GM12878 (cell line): Measurements from ENCODE around the gene SYNPR. TPM values are rescaled to one million over a fixed set of nuclear protein-coding genes. Genes with fewer than 3 reads are reported as not detected.

Experiments
- BACH1 ChIP-seq: fragments of 450-650 bp; IDR thresholded peaks from 2 replicates; pipeline ENCODE4 v1.6.1; 2017; ENCODE audit warnings: mild to moderate bottlenecking, borderline replicate concordance
- IRF4 ChIP-seq: IDR thresholded peaks from 2 replicates; pipeline ENCODE4 v1.6.1; 2011; ENCODE audit warnings: low read depth, low read length
- LARP7 ChIP-seq: fragments of 450-650 bp; IDR thresholded peaks from 2 replicates; pipeline ENCODE4 v1.6.1; 2017; ENCODE audit warnings: mild to moderate bottlenecking
- POLR2A ChIP-seq: IDR thresholded peaks from 2 replicates; pipeline ENCODE4 v1.6.1; 2011; ENCODE audit warnings: low read depth, mild to moderate bottlenecking, low read length
- TCF12 ChIP-seq: IDR thresholded peaks from 2 replicates; pipeline ENCODE4 v1.6.1; 2011; ENCODE audit warnings: low read depth, mild to moderate bottlenecking, low read length
- polyA plus RNA-seq, 11 experiments: library from polyadenylated mRNA; depleted of rRNA in 4 of 11; unstranded in 6 of 11; stranded (reverse) in 5 of 11; fragments of >200 nt; fragmentation: Nextera tagmentation in 4 of 11; fragmentation: Illumina TruSeq in 1 of 11; extraction: Ambion mirVana in 4 of 11; extraction: Trizol in 1 of 11; gene quantifications; 1 replicate in 1 of 11; 2 replicates in 10 of 11; pipeline versions ENCODE4 v1.2.1 to v1.2.3, GENCODE V29; 2011 to 2016; ENCODE audit warnings: inconsistent platforms in 2 of 11, missing spikeins in 2 of 11, low read depth in 1 of 11
- total RNA-seq, 4 experiments: library from RNA; depleted of rRNA in 3 of 4; stranded (reverse); fragments of >200 nt in 3 of 4; fragmentation: Illumina TruSeq in 1 of 4; extraction: Trizol in 1 of 4; gene quantifications; 2 replicates each; pipeline versions ENCODE4 v1.2.1 to v1.2.3, GENCODE V29; 2013 to 2021
- TF ChIP-seq, protein P1 (sequence below): fragments of 150-350 bp; IDR thresholded peaks from 2 replicates; pipeline ENCODE4 v1.6.1; 2016; ENCODE audit warnings: low read depth, low read length
- TF ChIP-seq, protein P2 (sequence below): IDR thresholded peaks from 2 replicates; pipeline ENCODE4 v1.6.1; 2012; ENCODE audit warnings: improper control_type of control experiment, low read depth, low read length; ENCODE audit not compliant: insufficient replicate concordance
- TF ChIP-seq, protein P3 (sequence below): IDR thresholded peaks from 2 replicates; pipeline ENCODE4 v1.6.1; 2011; ENCODE audit warnings: low read depth, mild to moderate bottlenecking, low read length, moderate library complexity, borderline replicate concordance; ENCODE audit errors: extremely low read depth
- TF ChIP-seq, protein P4 (sequence below): fragments of 450-650 bp; IDR thresholded peaks from 2 replicates; pipeline ENCODE4 v1.6.1; 2018; ENCODE audit warnings: mild to moderate bottlenecking, low read depth, moderate library complexity; ENCODE audit not compliant: partially characterized antibody

The SYNPR gene
- total and polyA plus RNA-seq, 10 of the 15 experiments (the other 5 are each of a cell fraction or from before 2014, with no cell fraction given): not detected

DNA sequence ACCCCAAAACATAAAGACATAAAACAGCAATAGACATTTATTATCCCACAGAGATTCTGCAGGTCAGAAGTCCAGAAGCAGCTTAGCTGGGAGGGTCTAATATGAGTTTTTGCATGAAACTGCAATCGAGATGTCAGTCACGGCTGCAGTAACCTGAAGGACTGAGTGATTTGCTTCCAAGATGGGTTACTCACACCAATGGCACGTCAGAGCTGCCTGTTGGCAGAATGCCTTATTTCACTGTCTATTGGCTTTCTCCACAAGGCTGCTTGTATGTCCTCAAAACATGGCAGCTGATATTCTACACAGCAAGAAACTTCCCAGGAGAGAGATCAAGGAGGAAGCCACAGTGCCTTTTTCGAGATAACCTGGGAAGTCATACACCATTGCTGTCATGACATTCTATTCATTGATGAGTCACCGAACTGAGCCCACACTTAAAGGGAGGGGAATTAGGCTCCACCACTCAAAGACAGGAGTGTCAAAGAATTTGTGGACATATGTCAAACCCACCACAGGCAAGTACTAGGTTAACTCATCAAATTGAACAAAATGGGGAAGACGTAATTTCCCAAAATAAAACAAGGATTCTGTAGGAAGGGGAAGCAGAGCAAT lies 122.2 kb downstream of the SYNPR start (continued):
- TF ChIP-seq, protein P1, sequence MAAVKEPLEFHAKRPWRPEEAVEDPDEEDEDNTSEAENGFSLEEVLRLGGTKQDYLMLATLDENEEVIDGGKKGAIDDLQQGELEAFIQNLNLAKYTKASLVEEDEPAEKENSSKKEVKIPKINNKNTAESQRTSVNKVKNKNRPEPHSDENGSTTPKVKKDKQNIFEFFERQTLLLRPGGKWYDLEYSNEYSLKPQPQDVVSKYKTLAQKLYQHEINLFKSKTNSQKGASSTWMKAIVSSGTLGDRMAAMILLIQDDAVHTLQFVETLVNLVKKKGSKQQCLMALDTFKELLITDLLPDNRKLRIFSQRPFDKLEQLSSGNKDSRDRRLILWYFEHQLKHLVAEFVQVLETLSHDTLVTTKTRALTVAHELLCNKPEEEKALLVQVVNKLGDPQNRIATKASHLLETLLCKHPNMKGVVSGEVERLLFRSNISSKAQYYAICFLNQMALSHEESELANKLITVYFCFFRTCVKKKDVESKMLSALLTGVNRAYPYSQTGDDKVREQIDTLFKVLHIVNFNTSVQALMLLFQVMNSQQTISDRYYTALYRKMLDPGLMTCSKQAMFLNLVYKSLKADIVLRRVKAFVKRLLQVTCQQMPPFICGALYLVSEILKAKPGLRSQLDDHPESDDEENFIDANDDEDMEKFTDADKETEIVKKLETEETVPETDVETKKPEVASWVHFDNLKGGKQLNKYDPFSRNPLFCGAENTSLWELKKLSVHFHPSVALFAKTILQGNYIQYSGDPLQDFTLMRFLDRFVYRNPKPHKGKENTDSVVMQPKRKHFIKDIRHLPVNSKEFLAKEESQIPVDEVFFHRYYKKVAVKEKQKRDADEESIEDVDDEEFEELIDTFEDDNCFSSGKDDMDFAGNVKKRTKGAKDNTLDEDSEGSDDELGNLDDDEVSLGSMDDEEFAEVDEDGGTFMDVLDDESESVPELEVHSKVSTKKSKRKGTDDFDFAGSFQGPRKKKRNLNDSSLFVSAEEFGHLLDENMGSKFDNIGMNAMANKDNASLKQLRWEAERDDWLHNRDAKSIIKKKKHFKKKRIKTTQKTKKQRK: no peak
- TF ChIP-seq LARP7 (no peak), BACH1 (no peak), TCF12 (no peak), POLR2A (no peak), IRF4 (no peak)
- TF ChIP-seq, protein P2, sequence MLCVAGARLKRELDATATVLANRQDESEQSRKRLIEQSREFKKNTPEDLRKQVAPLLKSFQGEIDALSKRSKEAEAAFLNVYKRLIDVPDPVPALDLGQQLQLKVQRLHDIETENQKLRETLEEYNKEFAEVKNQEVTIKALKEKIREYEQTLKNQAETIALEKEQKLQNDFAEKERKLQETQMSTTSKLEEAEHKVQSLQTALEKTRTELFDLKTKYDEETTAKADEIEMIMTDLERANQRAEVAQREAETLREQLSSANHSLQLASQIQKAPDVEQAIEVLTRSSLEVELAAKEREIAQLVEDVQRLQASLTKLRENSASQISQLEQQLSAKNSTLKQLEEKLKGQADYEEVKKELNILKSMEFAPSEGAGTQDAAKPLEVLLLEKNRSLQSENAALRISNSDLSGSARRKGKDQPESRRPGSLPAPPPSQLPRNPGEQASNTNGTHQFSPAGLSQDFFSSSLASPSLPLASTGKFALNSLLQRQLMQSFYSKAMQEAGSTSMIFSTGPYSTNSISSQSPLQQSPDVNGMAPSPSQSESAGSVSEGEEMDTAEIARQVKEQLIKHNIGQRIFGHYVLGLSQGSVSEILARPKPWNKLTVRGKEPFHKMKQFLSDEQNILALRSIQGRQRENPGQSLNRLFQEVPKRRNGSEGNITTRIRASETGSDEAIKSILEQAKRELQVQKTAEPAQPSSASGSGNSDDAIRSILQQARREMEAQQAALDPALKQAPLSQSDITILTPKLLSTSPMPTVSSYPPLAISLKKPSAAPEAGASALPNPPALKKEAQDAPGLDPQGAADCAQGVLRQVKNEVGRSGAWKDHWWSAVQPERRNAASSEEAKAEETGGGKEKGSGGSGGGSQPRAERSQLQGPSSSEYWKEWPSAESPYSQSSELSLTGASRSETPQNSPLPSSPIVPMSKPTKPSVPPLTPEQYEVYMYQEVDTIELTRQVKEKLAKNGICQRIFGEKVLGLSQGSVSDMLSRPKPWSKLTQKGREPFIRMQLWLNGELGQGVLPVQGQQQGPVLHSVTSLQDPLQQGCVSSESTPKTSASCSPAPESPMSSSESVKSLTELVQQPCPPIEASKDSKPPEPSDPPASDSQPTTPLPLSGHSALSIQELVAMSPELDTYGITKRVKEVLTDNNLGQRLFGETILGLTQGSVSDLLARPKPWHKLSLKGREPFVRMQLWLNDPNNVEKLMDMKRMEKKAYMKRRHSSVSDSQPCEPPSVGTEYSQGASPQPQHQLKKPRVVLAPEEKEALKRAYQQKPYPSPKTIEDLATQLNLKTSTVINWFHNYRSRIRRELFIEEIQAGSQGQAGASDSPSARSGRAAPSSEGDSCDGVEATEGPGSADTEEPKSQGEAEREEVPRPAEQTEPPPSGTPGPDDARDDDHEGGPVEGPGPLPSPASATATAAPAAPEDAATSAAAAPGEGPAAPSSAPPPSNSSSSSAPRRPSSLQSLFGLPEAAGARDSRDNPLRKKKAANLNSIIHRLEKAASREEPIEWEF: no peak
- TF ChIP-seq, protein P3, sequence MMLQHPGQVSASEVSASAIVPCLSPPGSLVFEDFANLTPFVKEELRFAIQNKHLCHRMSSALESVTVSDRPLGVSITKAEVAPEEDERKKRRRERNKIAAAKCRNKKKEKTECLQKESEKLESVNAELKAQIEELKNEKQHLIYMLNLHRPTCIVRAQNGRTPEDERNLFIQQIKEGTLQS: no peak
- TF ChIP-seq, protein P4, sequence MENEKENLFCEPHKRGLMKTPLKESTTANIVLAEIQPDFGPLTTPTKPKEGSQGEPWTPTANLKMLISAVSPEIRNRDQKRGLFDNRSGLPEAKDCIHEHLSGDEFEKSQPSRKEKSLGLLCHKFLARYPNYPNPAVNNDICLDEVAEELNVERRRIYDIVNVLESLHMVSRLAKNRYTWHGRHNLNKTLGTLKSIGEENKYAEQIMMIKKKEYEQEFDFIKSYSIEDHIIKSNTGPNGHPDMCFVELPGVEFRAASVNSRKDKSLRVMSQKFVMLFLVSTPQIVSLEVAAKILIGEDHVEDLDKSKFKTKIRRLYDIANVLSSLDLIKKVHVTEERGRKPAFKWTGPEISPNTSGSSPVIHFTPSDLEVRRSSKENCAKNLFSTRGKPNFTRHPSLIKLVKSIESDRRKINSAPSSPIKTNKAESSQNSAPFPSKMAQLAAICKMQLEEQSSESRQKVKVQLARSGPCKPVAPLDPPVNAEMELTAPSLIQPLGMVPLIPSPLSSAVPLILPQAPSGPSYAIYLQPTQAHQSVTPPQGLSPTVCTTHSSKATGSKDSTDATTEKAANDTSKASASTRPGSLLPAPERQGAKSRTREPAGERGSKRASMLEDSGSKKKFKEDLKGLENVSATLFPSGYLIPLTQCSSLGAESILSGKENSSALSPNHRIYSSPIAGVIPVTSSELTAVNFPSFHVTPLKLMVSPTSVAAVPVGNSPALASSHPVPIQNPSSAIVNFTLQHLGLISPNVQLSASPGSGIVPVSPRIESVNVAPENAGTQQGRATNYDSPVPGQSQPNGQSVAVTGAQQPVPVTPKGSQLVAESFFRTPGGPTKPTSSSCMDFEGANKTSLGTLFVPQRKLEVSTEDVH: no peak
